ENCODE data around the gene FAM171A1. TPM values are rescaled to one million over a fixed set of nuclear protein-coding genes. Genes with fewer than 3 reads are reported as not detected.

Gene FAM171A1
- total and polyA plus RNA-seq, 2 donors (not counting 3 experiments of a cell fraction or from before 2014, with no cell fraction given): 56.3 to 75.8 TPM

DNA sequence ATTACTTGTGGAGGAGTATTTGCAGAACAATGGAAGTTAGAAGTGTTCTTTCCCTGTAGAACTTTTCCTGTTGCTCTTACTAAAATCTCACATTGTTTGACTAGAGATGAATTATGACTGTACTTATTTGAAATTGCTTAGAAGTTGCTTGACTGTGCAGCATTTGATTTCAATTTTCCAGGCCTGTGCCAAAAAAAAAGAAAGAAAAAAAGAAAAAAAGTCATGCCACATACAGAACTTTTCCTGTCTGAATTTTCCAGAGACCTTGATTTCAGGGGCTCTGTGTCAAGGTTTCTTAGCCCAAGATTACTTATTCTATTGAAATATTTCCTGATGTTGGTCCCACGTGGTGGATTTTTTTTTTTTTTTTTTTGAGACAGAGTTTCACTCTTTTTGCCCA is 3.5 kb upstream of the FAM171A1 start:
- DNase-seq (ENCODE audit: low read depth, low spot score) (peak; percentile 81), FAIRE-seq (peak; percentile 40)
- H2AFZ ChIP-seq (ENCODE audit: low read depth, low read length): no peak overlapping the region
- H3K27me3 ChIP-seq (ENCODE audit: control insufficient read depth in 2 of 2, insufficient read depth in 2 of 2, low read length in 2 of 2): no peaks in the 10 kb centered on the region
- dilution Hi-C loops (cut with MboI; ENCODE audit: extremely low pct_ligation_motif_present, low sequenced_read_pairs) (no loop called here), intact Hi-C loops (cut with micrococcal nuclease) (loop anchor here (5.0 to 10.0 kb wide), 4 partner anchors 43 to 422 kb away; partner anchors contain the start of gene DCLRE1C)
- POLR2A ChIA-PET: no interaction called here
- CTCF ChIA-PET: interaction anchor here (1.0 to 3.4 kb wide), 2 partner anchors 13 to 207 kb away, joined by 3 to 13 read pairs; no protein-coding TSS in a partner anchor
- no peaks in the 10 kb centered on the region for H4K20me1 ChIP-seq (replicated peaks; ENCODE audit: control insufficient read depth, extremely low read depth, insufficient read depth, low read length)
- TF ChIP-seq, protein P1, sequence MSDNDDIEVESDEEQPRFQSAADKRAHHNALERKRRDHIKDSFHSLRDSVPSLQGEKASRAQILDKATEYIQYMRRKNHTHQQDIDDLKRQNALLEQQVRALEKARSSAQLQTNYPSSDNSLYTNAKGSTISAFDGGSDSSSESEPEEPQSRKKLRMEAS (IDR thresholded peaks at IDR 0.05; ENCODE audit: insufficient read depth, insufficient read length): no peak
- TF ChIP-seq FOS (IDR thresholded peaks at IDR 0.05; ENCODE audit: borderline replicate concordance, insufficient read depth, low read length): no peak
- TF ChIP-seq, protein P2, sequence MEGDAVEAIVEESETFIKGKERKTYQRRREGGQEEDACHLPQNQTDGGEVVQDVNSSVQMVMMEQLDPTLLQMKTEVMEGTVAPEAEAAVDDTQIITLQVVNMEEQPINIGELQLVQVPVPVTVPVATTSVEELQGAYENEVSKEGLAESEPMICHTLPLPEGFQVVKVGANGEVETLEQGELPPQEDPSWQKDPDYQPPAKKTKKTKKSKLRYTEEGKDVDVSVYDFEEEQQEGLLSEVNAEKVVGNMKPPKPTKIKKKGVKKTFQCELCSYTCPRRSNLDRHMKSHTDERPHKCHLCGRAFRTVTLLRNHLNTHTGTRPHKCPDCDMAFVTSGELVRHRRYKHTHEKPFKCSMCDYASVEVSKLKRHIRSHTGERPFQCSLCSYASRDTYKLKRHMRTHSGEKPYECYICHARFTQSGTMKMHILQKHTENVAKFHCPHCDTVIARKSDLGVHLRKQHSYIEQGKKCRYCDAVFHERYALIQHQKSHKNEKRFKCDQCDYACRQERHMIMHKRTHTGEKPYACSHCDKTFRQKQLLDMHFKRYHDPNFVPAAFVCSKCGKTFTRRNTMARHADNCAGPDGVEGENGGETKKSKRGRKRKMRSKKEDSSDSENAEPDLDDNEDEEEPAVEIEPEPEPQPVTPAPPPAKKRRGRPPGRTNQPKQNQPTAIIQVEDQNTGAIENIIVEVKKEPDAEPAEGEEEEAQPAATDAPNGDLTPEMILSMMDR (IDR thresholded peaks at IDR 0.05; ENCODE audit: extremely low read depth in 1 of 2, insufficient read depth in 1 of 2, low read depth in 1 of 2, low read length in 2 of 2): no peak
- TF ChIP-seq POLR2AphosphoS5 (IDR thresholded peaks at IDR 0.05; ENCODE audit: insufficient read depth, low read depth, low read length): no peak
- no peak for TF ChIP-seq MYC (IDR thresholded peaks at IDR 0.05; ENCODE audit: low read depth, low read length)
- TF ChIP-seq GATA2 (IDR thresholded peaks at IDR 0.05; ENCODE audit: insufficient read depth, insufficient read length, low read depth, low read length): no peak
- no peak for TF ChIP-seq POLR2A (IDR thresholded peaks at IDR 0.05; ENCODE audit: low read depth, low read length)
- no peak for TF ChIP-seq EZH2 (IDR thresholded peaks at IDR 0.05; ENCODE audit: borderline replicate concordance, low read depth, low read length, severe bottlenecking)
- TF ChIP-seq JUN (IDR thresholded peaks at IDR 0.05; ENCODE audit: borderline replicate concordance, insufficient read depth, insufficient read length, low read depth): no peak
- no peak overlapping the region for H3K9ac ChIP-seq (replicated peaks; ENCODE audit: extremely low read depth, insufficient read depth, low read length)
- peaks cover 8% of the 10 kb centered on the region for H3K79me2 ChIP-seq (ENCODE audit: control insufficient read depth, insufficient read depth, low read length)
- BruUV-seq (replicated peaks): no TSS peak
- no peak overlapping the region for H3K27ac ChIP-seq (ENCODE audit: insufficient read depth, low read depth, low read length)
- peaks cover 26% of the 10 kb centered on the region for H3K4me1 ChIP-seq (ENCODE audit: control insufficient read depth, extremely low read depth, insufficient read depth, low read length)
- H3K9me3 ChIP-seq (replicated peaks; ENCODE audit: control insufficient read depth, insufficient read depth, low read length): no peaks in the 10 kb centered on the region
- H3K36me3 ChIP-seq (ENCODE audit: control insufficient read depth in 2 of 2, extremely low read depth in 1 of 2, insufficient read depth in 2 of 2, low read length in 2 of 2): no peaks in the 10 kb centered on the region
- H3K4me3 ChIP-seq (replicated peaks in 1 of 3; ENCODE audit: insufficient read depth in 1 of 3, low read depth in 1 of 3, low read length in 3 of 3): no peak overlapping the region
- H3K4me2 ChIP-seq (ENCODE audit: insufficient read depth, low read length): no peak overlapping the region
- H3K9me1 ChIP-seq (replicated peaks; ENCODE audit: control insufficient read depth, extremely low read depth, insufficient read depth, low read length): no peaks in the 10 kb centered on the region

Measured in endothelial cell of umbilical vein (primary cell).